ENCODE measurements around the gene RBFOX1. TPM values are rescaled to one million over a fixed set of nuclear protein-coding genes. Genes with fewer than 3 reads are reported as not detected.

RBFOX1 gene
- total and polyA plus RNA-seq, 10 of the 15 experiments (the other 5 are each of a cell fraction or from before 2014, with no cell fraction given) = 0.87 TPM; not detected in 9

DNA sequence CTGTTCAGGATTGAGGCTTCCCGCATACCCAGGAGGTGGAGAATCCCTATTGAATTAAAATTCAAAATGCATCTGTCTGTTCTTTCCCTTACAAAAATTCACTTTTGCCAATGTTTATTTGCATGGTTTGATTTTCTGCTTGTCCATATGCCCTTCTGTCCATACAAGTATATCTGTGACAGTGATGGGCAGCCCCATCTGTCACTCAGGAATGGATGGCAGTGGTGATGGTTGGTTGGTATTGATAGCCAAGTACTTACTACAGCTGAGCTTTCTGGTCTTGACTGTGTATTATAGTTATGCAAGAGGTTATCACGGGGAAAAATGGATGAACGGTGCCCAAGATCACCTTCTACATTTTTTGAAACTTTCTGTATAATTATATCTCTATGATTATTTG, 171.0 kb downstream of the RBFOX1 start (continued):
- TF ChIP-seq WRNIP1 (IDR thresholded peaks at IDR 0.05; ENCODE audit: borderline replicate concordance, low read depth, low read length) (no peak), CREB1 (IDR thresholded peaks at IDR 0.05; ENCODE audit: low read depth) (no peak)

DNA sequence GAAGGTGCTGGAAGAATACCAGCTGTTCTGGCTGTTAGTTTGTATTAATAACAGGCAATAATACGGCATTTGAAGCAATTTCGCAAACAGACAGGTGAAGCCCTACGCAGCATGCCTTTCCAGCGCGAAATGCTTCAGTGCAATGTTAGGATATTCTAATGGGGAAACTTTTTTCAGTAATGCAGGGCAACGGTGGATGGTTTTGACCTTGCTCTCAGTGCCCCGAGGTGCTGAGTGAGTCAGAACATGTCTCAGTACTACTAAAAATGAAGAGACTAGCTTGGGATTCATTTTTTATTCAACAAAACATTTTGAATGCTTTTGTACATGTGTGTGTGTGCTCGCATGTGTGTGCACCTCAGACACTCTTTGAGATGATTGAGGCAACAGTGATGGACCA, 172.2 kb downstream of the RBFOX1 start:
- H3K4me2 ChIP-seq (ENCODE audit: control insufficient read depth, insufficient read depth) = no peak overlapping the region
- no peak for FAIRE-seq
- no peak overlapping the region for H2AFZ ChIP-seq (ENCODE audit: control insufficient read depth, low read depth, low read length)
- BruUV-seq (replicated peaks) = no TSS peak
- ChIA-PET SMC1A (ENCODE audit: uncharacterized antibody, unreplicated experiment) (no interaction called here), CTCF (no interaction called here), POLR2A (no interaction called here), RAD21 (ENCODE audit: unreplicated experiment) (no interaction called here)
- H3K4me3 ChIP-seq = no peak overlapping the region
- no peak overlapping the region for H3K27ac ChIP-seq (ENCODE audit: control insufficient read depth, insufficient read depth)
- 43% methylated on average over 8 of the region's 8 CpGs for WGBS (ENCODE audit: insufficient coverage, insufficient replicate concordance, low lambda C conversion rate, missing lambda C conversion rate)
- no peak overlapping the region for H3K9ac ChIP-seq (ENCODE audit: control insufficient read depth, insufficient read depth, low read length)
- H3K27me3 ChIP-seq (replicated peaks in 1 of 2; ENCODE audit: control insufficient read depth in 2 of 2, insufficient read depth in 2 of 2, low read length in 1 of 2) = no peaks in the 10 kb centered on the region
- H3K79me2 ChIP-seq (ENCODE audit: control insufficient read depth, insufficient read depth, low read length) = no peaks in the 10 kb centered on the region
- intact Hi-C loops (cut with micrococcal nuclease; ENCODE audit: unreplicated experiment) = no loop called here
- no peaks in the 10 kb centered on the region for H4K20me1 ChIP-seq (ENCODE audit: control insufficient read depth, insufficient read depth)
- no peaks in the 10 kb centered on the region for H3K4me1 ChIP-seq (ENCODE audit: control insufficient read depth, insufficient read depth, low read length)
- no peaks in the 10 kb centered on the region for H3K36me3 ChIP-seq (ENCODE audit: control insufficient read depth in 2 of 2, insufficient read depth in 2 of 2, low read length in 1 of 2)
- ATAC-seq = no peak
- no peaks in the 10 kb centered on the region for H3K9me3 ChIP-seq (replicated peaks; ENCODE audit: control insufficient read depth, insufficient read depth, low read length)
- in situ Hi-C loops (cut with MboI) = no loop called here
- no peak for DNase-seq (ENCODE audit: low read depth, low spot score)
- TF ChIP-seq NFYB (IDR thresholded peaks at IDR 0.05; ENCODE audit: insufficient read depth, low read depth, low read length) (no peak), ZBTB11 (CRISPR knock-in tag; IDR thresholded peaks at IDR 0.05) (no peak), NR2C1 (IDR thresholded peaks at IDR 0.05) (no peak), NFYA (IDR thresholded peaks at IDR 0.05; ENCODE audit: borderline replicate concordance, low read depth, low read length) (no peak), MXI1 (IDR thresholded peaks at IDR 0.05; ENCODE audit: low read depth, low read length) (no peak), BCL3 (IDR thresholded peaks at IDR 0.05; ENCODE audit: borderline replicate concordance, insufficient read depth, low read depth, low read length, poor library complexity, severe bottlenecking) (no peak), PAX5 (IDR thresholded peaks at IDR 0.05; ENCODE audit: borderline replicate concordance, low read depth, low read length) (no peak), MEF2A (IDR thresholded peaks at IDR 0.05; ENCODE audit: insufficient read depth, low read depth, low read length) (no peak), SP1 (IDR thresholded peaks at IDR 0.05; ENCODE audit: low read depth, low read length) (no peak), HDAC2 (IDR thresholded peaks at IDR 0.05) (no peak), KAT2A (conservative IDR thresholded peaks at IDR 0.05; ENCODE audit: control insufficient read depth, low read depth, low read length) (no peak)
- TF ChIP-seq, protein P1, sequence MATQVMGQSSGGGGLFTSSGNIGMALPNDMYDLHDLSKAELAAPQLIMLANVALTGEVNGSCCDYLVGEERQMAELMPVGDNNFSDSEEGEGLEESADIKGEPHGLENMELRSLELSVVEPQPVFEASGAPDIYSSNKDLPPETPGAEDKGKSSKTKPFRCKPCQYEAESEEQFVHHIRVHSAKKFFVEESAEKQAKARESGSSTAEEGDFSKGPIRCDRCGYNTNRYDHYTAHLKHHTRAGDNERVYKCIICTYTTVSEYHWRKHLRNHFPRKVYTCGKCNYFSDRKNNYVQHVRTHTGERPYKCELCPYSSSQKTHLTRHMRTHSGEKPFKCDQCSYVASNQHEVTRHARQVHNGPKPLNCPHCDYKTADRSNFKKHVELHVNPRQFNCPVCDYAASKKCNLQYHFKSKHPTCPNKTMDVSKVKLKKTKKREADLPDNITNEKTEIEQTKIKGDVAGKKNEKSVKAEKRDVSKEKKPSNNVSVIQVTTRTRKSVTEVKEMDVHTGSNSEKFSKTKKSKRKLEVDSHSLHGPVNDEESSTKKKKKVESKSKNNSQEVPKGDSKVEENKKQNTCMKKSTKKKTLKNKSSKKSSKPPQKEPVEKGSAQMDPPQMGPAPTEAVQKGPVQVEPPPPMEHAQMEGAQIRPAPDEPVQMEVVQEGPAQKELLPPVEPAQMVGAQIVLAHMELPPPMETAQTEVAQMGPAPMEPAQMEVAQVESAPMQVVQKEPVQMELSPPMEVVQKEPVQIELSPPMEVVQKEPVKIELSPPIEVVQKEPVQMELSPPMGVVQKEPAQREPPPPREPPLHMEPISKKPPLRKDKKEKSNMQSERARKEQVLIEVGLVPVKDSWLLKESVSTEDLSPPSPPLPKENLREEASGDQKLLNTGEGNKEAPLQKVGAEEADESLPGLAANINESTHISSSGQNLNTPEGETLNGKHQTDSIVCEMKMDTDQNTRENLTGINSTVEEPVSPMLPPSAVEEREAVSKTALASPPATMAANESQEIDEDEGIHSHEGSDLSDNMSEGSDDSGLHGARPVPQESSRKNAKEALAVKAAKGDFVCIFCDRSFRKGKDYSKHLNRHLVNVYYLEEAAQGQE (IDR thresholded peaks at IDR 0.05; ENCODE audit: low read depth, low read length) = no peak

Measured in GM12878 (cell line).